ENCODE results near the gene MAGI1.

Gene MAGI1

GRCh38 chr3:65914032-65914739, 124.5 kb downstream of the MAGI1 start:
- TF ChIP-seq CTCF (conservative IDR thresholded peaks at IDR 0.05; ENCODE audit: low read depth, low read length) = peak; percentile 61
- peak; percentile 50 for DNase-seq (ENCODE audit: low read depth)
- H3K4me3 ChIP-seq (ENCODE audit: low read depth, low read length) = no peak overlapping the region

GRCh38 chr3:65912647-65913046, 126.1 kb downstream of the MAGI1 start:
- no peak for DNase-seq (ENCODE audit: low read depth)
- H3K4me3 ChIP-seq (ENCODE audit: low read depth, low read length) = no peak overlapping the region
- no peak for TF ChIP-seq CTCF (conservative IDR thresholded peaks at IDR 0.05; ENCODE audit: low read depth, low read length)

- no peak for DNase-seq (ENCODE audit: low read depth)
- no peak for TF ChIP-seq CTCF (conservative IDR thresholded peaks at IDR 0.05; ENCODE audit: low read depth, low read length)
- no peak overlapping the region for H3K4me3 ChIP-seq (ENCODE audit: low read depth, low read length)
Observed at GRCh38 chr3:65908588-65908987, 130.1 kb downstream of the MAGI1 start.

- no peak for TF ChIP-seq CTCF (conservative IDR thresholded peaks at IDR 0.05; ENCODE audit: low read depth, low read length)
- H3K4me3 ChIP-seq (ENCODE audit: low read depth, low read length) = no peak overlapping the region
- no peak for DNase-seq (ENCODE audit: low read depth)
Observed at GRCh38 chr3:65907232-65908130, 131.2 kb downstream of the MAGI1 start.

GRCh38 chr3:65905771-65906170, 132.9 kb downstream of the MAGI1 start:
- peak; percentile 18 for DNase-seq (ENCODE audit: low read depth)
- no peak for TF ChIP-seq CTCF (conservative IDR thresholded peaks at IDR 0.05; ENCODE audit: low read depth, low read length)

GRCh38 chr3:65904016-65904415, 134.7 kb downstream of the MAGI1 start:
- DNase-seq (ENCODE audit: low read depth) = no peak
- TF ChIP-seq CTCF (conservative IDR thresholded peaks at IDR 0.05; ENCODE audit: low read depth, low read length) = no peak
- H3K4me3 ChIP-seq (ENCODE audit: low read depth, low read length) = no peak overlapping the region

More at GRCh38 chr3:65905771-65906170, 132.9 kb downstream of the MAGI1 start:
- no peak overlapping the region for H3K4me3 ChIP-seq (ENCODE audit: low read depth, low read length)

All from choroid plexus epithelial cell (primary cell).